ENCODE measurements around the gene CES4A.

DNA sequence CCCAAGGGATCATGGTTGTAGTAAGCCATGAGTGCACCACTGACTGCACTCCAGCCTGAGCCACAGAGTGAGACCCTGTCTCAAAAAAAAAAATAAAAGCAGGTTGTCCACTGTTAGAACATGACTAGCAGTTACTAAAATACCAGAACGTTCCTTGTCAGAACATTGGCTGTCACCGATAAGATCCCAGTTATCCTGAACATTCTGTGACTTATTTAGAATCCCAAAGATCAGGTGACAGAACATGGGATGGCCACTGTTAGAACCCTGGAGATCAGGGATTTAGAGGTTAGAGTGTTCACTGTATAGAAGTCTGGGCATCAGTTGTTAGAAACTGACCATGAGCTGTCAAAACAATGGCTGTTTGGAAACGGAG is 8.6 kb downstream of the CES4A start:
- TF ChIP-seq EP300 (IDR thresholded peaks at IDR 0.05; ENCODE audit: borderline replicate concordance in 1 of 2, low read depth in 1 of 2, low read length in 1 of 2) (no peak), SIN3A (IDR thresholded peaks at IDR 0.05; ENCODE audit: borderline replicate concordance, low read depth, low read length) (no peak), YY1 (IDR thresholded peaks at IDR 0.05; ENCODE audit: low read depth) (no peak), CTCF (IDR thresholded peaks at IDR 0.05) (no peak), POLR2AphosphoS5 (IDR thresholded peaks at IDR 0.05; ENCODE audit: low read depth, low read length) (no peak), TCF12 (IDR thresholded peaks at IDR 0.05) (no peak), TAF1 (IDR thresholded peaks at IDR 0.05; ENCODE audit: borderline replicate concordance, low read depth, low read length) (no peak), MXI1 (IDR thresholded peaks at IDR 0.05; ENCODE audit: low read depth, low read length) (no peak), MEF2A (IDR thresholded peaks at IDR 0.05; ENCODE audit: borderline replicate concordance, low read depth) (no peak), USF1 (IDR thresholded peaks at IDR 0.05; ENCODE audit: borderline replicate concordance, low read depth) (no peak)
